ENCODE results near the gene DACH1.
A peak's percentile ranks its signal among the peaks of the same experiment; 100 is the strongest.

The DACH1 gene

GRCh38 chr13:71603255-71603654 lies 263.7 kb downstream of the DACH1 start:
- CTCF ChIA-PET = no interaction called here
- Histone ChIP-seq H3K4me3 (ENCODE audit: low read depth, low read length) (no peak overlapping the region), H3K36me3 (ENCODE audit: control insufficient read depth in 2 of 2, insufficient read depth in 1 of 2, low read length in 2 of 2) (no peaks in the 10 kb centered on the region), H3K27ac (ENCODE audit: extremely low read depth, low read depth, low read length) (no peak overlapping the region), H3K9me3 (ENCODE audit: control insufficient read depth, insufficient read depth, low read depth, low read length) (no peaks in the 10 kb centered on the region), H3K4me1 (ENCODE audit: control insufficient read depth, insufficient read depth, low read length) (no peaks in the 10 kb centered on the region)
- POLR2A ChIA-PET = no interaction called here
- TF ChIP-seq, protein P1, sequence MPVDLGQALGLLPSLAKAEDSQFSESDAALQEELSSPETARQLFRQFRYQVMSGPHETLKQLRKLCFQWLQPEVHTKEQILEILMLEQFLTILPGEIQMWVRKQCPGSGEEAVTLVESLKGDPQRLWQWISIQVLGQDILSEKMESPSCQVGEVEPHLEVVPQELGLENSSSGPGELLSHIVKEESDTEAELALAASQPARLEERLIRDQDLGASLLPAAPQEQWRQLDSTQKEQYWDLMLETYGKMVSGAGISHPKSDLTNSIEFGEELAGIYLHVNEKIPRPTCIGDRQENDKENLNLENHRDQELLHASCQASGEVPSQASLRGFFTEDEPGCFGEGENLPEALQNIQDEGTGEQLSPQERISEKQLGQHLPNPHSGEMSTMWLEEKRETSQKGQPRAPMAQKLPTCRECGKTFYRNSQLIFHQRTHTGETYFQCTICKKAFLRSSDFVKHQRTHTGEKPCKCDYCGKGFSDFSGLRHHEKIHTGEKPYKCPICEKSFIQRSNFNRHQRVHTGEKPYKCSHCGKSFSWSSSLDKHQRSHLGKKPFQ (tag by site-specific recombination; IDR thresholded peaks at IDR 0.05) = no peak
- TF ChIP-seq ZNF24 (tag by site-specific recombination; IDR thresholded peaks at IDR 0.05) = no peak
- no peak for TF ChIP-seq TSHZ1 (tag by site-specific recombination; IDR thresholded peaks at IDR 0.05; ENCODE audit: borderline replicate concordance)
- no peak for TF ChIP-seq ZNF785 (tag by site-specific recombination; IDR thresholded peaks at IDR 0.05)
- peak; percentile 66 for TF ChIP-seq ZNF449 (tag by site-specific recombination; IDR thresholded peaks at IDR 0.05)
- TF ChIP-seq ZNF391 (tag by site-specific recombination; IDR thresholded peaks at IDR 0.05; ENCODE audit: borderline replicate concordance, low read depth) = no peak
- TF ChIP-seq, protein P2, sequence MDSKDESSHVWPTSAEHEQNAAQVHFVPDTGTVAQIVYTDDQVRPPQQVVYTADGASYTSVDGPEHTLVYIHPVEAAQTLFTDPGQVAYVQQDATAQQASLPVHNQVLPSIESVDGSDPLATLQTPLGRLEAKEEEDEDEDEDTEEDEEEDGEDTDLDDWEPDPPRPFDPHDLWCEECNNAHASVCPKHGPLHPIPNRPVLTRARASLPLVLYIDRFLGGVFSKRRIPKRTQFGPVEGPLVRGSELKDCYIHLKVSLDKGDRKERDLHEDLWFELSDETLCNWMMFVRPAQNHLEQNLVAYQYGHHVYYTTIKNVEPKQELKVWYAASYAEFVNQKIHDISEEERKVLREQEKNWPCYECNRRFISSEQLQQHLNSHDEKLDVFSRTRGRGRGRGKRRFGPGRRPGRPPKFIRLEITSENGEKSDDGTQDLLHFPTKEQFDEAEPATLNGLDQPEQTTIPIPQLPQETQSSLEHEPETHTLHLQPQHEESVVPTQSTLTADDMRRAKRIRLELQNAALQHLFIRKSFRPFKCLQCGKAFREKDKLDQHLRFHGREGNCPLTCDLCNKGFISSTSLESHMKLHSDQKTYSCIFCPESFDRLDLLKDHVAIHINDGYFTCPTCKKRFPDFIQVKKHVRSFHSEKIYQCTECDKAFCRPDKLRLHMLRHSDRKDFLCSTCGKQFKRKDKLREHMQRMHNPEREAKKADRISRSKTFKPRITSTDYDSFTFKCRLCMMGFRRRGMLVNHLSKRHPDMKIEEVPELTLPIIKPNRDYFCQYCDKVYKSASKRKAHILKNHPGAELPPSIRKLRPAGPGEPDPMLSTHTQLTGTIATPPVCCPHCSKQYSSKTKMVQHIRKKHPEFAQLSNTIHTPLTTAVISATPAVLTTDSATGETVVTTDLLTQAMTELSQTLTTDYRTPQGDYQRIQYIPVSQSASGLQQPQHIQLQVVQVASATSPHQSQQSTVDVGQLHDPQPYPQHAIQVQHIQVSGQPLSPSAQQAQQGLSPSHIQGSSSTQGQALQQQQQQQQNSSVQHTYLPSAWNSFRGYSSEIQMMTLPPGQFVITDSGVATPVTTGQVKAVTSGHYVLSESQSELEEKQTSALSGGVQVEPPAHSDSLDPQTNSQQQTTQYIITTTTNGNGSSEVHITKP (tag by site-specific recombination; IDR thresholded peaks at IDR 0.05) = 0 out of 2 replicates have a peak, but pooled peaks have one; percentile 10
- no peak for TF ChIP-seq ZNF280D (tag by site-specific recombination; IDR thresholded peaks at IDR 0.05)
- peak; percentile 42; the same call in 1 of the 2 replicates for TF ChIP-seq FEZF1 (tag by site-specific recombination; IDR thresholded peaks at IDR 0.05)
- TF ChIP-seq ZNF777 (tag by site-specific recombination; IDR thresholded peaks at IDR 0.05; ENCODE audit: borderline replicate concordance) = no peak
- TF ChIP-seq, protein P3, sequence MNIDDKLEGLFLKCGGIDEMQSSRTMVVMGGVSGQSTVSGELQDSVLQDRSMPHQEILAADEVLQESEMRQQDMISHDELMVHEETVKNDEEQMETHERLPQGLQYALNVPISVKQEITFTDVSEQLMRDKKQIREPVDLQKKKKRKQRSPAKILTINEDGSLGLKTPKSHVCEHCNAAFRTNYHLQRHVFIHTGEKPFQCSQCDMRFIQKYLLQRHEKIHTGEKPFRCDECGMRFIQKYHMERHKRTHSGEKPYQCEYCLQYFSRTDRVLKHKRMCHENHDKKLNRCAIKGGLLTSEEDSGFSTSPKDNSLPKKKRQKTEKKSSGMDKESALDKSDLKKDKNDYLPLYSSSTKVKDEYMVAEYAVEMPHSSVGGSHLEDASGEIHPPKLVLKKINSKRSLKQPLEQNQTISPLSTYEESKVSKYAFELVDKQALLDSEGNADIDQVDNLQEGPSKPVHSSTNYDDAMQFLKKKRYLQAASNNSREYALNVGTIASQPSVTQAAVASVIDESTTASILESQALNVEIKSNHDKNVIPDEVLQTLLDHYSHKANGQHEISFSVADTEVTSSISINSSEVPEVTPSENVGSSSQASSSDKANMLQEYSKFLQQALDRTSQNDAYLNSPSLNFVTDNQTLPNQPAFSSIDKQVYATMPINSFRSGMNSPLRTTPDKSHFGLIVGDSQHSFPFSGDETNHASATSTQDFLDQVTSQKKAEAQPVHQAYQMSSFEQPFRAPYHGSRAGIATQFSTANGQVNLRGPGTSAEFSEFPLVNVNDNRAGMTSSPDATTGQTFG (tag by site-specific recombination; IDR thresholded peaks at IDR 0.05; ENCODE audit: borderline replicate concordance) = no peak
- TF ChIP-seq ZNF146 (tag by site-specific recombination; IDR thresholded peaks at IDR 0.05) = no peak
- no peak for TF ChIP-seq ZNF76 (tag by site-specific recombination; IDR thresholded peaks at IDR 0.05; ENCODE audit: borderline replicate concordance, low read depth)
- TF ChIP-seq, protein P4, sequence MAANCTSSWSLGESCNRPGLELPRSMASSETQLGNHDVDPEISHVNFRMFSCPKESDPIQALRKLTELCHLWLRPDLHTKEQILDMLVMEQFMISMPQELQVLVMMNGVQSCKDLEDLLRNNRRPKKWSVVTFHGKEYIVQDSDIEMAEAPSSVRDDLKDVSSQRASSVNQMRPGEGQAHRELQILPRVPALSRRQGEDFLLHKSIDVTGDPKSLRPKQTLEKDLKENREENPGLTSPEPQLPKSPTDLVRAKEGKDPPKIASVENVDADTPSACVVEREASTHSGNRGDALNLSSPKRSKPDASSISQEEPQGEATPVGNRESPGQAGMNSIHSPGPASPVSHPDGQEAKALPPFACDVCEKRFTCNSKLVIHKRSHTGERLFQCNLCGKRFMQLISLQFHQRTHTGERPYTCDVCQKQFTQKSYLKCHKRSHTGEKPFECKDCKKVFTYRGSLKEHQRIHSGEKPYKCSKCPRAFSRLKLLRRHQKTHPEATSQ (tag by site-specific recombination; IDR thresholded peaks at IDR 0.05) = no peak
- no peak for TF ChIP-seq ZNF514 (tag by site-specific recombination; IDR thresholded peaks at IDR 0.05)
- no peak for TF ChIP-seq ZBTB17 (tag by site-specific recombination; IDR thresholded peaks at IDR 0.05)
- TF ChIP-seq YY1 (tag by site-specific recombination; IDR thresholded peaks at IDR 0.05) = no peak
- no peak for TF ChIP-seq ZNF37A (tag by site-specific recombination; IDR thresholded peaks at IDR 0.05)
- TF ChIP-seq ZFHX2 (tag by site-specific recombination; conservative IDR thresholded peaks at IDR 0.05) = no peak
- TF ChIP-seq GLI4 (tag by site-specific recombination; IDR thresholded peaks at IDR 0.05) = no peak
- TF ChIP-seq ZNF175 (tag by site-specific recombination; IDR thresholded peaks at IDR 0.05) = no peak
